ENCODE measurements around the gene NCKAP5.

The NCKAP5 gene

DNA sequence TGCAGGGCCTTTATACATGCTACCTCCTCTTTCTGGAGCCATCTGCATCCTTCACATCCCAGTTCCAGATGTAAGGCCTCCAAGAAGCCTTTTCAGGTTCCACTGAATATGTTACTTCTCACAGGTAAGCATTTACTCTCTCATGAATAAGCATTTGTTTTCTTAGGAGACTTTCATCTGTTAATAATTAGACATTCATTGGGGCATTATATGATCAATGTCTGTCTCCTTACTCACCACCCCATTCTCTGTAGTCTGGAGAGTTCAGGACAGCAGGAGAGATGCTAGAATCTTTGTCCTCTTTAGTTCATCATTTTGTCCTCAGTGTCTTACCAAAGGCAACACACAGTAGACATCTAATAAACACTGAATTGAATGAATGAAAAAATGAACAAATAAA is 185.7 kb downstream of the NCKAP5 start:
- no peak for DNase-seq (ENCODE audit: low read depth in 3 of 3)

DNA sequence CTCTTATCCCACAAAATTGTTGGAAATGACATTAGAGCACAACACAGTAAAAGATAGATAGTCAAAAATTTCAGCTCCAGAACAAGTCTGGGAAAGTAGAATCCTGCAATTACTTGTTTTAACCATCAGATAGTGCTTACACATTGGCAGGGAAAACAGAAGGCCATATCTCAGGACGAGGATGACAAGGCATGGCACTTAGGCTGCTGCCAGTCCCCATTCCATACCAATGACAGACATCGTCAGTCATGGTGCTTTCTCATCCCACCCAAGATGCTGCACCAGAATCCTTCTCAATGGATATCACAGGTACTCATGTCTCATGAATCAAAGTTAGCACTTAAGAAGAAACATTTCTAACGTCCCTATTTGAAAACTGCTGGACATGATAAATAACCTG is 187.3 kb downstream of the NCKAP5 start:
- no peak for DNase-seq (ENCODE audit: low read depth in 3 of 3)

- DNase-seq (ENCODE audit: low read depth in 3 of 3): no peak
These were observed 189.2 kb downstream of the NCKAP5 start for GRCh38 chr2:133378928-133379549.

DNA sequence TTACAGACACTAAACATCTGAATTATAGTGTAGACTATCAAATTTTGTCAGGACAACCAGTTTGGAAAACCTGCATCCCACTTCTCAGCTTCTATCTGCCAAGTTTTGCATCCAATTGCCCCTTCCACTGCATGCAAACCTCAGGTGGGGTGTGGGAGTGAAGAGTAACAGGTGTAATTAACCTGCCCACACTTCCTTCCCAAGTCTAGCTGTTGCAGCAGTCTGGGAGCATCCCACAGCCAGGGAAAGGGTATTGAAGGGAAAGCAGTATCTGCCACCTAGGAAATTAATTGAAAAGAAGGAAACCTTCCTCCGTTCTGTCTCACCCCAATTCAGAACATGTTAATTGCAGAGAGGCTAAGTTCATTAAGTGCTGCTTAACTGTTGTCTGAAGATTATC is 189.9 kb downstream of the NCKAP5 start:
- no peak for DNase-seq (ENCODE audit: low read depth in 3 of 3)

GRCh38 chr2:133377599-133377998 is 190.7 kb downstream of the NCKAP5 start:
- DNase-seq (ENCODE audit: low read depth in 3 of 3): no peak

DNA sequence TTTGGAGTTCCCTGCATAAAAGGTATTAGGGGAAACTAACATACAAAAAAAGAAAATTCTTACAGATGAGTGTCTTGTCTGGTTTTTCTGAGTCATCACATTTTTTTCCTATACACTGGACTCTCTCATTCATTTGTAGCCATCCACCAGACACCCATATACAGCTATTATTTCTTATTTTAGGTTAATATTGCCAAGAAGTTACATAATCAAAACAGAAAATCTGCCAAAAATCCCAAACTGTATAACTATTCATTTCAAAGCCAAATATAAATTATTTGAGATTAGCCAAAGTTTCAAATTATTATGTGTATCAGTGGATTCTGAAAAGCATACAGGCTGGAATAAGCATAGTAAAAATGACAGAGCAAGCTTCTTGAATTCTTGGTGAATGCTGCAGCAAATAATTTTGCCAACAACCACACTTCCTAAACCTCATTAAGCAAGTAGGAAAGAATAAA is 191.2 kb downstream of the NCKAP5 start:
- DNase-seq (ENCODE audit: low read depth in 3 of 3): no peak

GRCh38 chr2:133374781-133375180 is 193.5 kb downstream of the NCKAP5 start:
- no peak for DNase-seq (ENCODE audit: low read depth in 3 of 3)

- DNase-seq (ENCODE audit: low read depth in 3 of 3): no peak
These were observed 197.0 kb downstream of the NCKAP5 start for GRCh38 chr2:133371286-133371685.

- no peak for DNase-seq (ENCODE audit: low read depth in 3 of 3)
These were observed 198.2 kb downstream of the NCKAP5 start for GRCh38 chr2:133369901-133370658.

- no peak for DNase-seq (ENCODE audit: low read depth in 3 of 3)
These were observed 203.1 kb downstream of the NCKAP5 start for GRCh38 chr2:133365117-133365516.

GRCh38 chr2:133364636-133365035 is 203.6 kb downstream of the NCKAP5 start:
- DNase-seq (ENCODE audit: low read depth in 3 of 3): no peak

DNA sequence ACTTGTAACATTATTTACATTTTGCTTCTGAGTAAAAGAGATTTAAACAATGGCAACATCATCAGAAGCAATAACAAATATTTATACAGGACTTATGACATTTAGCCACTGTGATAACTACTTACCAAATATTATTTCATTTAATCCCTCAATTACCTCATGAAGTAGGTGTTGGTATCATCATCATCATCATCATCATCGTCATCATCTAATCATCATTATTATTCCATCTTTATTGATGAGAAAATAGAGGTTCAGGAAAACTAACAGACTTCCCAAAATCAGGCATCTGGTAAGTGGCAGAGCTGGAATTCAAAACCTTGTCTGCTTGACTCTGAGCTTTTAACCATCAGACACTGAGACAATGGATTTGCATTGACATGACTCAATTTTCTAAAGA is 204.4 kb downstream of the NCKAP5 start:
- no peak for DNase-seq (ENCODE audit: low read depth in 3 of 3)

- no peak for DNase-seq (ENCODE audit: low read depth in 3 of 3)
These were observed 206.2 kb downstream of the NCKAP5 start for GRCh38 chr2:133362061-133362476.

GRCh38 chr2:133360882-133361281 is 207.4 kb downstream of the NCKAP5 start:
- DNase-seq (ENCODE audit: low read depth in 3 of 3): no peak

GRCh38 chr2:133360190-133360589 is 208.1 kb downstream of the NCKAP5 start:
- DNase-seq (ENCODE audit: low read depth in 3 of 3): no peak

GRCh38 chr2:133352719-133353118 is 215.5 kb downstream of the NCKAP5 start:
- no peak for DNase-seq (ENCODE audit: low read depth in 3 of 3)

- no peak for DNase-seq (ENCODE audit: low read depth in 3 of 3)
These were observed 221.6 kb downstream of the NCKAP5 start for GRCh38 chr2:133346654-133347053.

DNA sequence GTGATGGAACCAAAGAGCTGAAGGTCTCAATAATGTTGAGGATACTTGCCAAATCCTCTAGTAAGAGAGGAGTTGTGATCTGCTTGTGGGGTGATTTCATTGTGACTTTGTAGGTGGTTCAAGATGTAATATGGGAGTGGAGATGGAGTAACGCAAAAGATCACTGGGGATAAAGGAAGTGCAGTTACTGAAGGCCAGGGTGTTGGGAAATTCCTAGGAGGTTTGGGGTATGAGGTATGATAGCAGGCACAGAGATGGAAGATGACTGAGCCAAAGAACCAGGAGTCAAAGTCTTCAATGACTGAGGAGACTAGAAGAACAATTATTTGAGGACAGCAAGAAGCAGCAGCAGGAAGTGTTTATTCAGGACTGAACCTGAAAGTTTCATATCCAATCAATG is 222.6 kb downstream of the NCKAP5 start:
- no peak for DNase-seq (ENCODE audit: low read depth in 3 of 3)

GRCh38 chr2:133344849-133345248 is 223.4 kb downstream of the NCKAP5 start:
- no peak for DNase-seq (ENCODE audit: low read depth in 3 of 3)

- no peak for DNase-seq (ENCODE audit: low read depth in 3 of 3)
These were observed 225.3 kb downstream of the NCKAP5 start for GRCh38 chr2:133343018-133343352.

DNA sequence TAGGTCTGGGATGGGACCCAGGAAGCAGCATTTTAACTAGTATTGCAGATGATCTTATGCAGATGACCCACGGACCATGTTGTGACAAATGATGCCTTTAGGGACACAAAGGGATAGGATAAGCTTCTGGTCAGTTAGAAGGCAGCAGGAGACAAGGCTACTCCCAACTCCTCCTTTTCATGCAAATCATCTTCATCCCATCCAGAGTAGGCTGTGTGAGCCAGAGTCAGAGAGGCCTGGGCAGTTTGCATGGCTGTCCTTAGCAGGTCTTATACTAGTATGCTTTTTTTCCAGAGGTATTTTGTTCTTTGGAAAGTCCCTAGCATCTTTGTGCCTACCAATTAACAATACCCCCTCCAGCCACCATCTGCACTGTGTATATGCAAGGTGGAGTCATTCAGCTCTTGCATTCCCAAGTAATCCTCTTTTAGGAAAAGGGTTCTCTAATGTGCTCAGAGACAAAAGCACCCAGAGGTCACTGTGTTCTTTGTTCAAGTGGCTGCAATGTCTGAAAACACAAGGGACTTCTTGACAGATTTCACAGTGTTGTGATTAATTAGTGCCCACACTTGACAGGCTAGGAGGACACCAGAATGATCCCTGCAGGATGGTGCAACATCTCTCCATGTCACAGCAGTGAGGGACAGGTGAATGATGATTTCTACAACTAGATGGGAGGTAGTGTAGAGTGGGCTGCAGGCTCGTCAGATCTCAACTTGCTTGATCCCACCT is 225.8 kb downstream of the NCKAP5 start:
- no peak for DNase-seq (ENCODE audit: low read depth in 3 of 3)

- DNase-seq (ENCODE audit: low read depth in 3 of 3): no peak
These were observed 226.7 kb downstream of the NCKAP5 start for GRCh38 chr2:133341575-133341974.

DNA sequence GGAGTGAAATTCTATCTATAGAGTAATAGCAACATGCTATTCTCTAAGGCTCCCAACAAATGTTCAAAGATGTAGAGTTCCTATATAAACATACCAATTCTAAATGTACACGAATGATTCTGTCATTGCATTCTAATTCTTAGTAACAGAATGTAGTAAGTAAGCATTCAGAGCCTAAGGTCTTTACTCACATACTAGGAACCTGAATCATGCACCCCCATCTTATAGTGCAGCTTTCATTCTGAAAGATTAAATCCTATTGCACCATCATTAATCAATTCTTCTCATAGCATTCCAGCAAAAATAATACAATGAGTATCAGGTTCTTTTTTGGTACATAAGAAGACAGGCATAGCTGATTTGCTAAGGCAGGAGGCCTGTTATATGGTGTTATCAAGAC is 230.0 kb downstream of the NCKAP5 start:
- no peak for DNase-seq (ENCODE audit: low read depth in 3 of 3)
